GM10847 (cell line): ENCODE results near the gene CSPG5.

Source experiments
- POLR2A ChIP-seq: IDR thresholded peaks from 2 replicates; pipeline ENCODE4 v1.6.1; 2011; ENCODE audit not compliant: insufficient read length; ENCODE audit errors: extremely low read depth

The CSPG5 gene

GRCh38 chr3:47592066-47592795, 13.6 kb upstream of the CSPG5 start:
- no peak for TF ChIP-seq POLR2A

DNA sequence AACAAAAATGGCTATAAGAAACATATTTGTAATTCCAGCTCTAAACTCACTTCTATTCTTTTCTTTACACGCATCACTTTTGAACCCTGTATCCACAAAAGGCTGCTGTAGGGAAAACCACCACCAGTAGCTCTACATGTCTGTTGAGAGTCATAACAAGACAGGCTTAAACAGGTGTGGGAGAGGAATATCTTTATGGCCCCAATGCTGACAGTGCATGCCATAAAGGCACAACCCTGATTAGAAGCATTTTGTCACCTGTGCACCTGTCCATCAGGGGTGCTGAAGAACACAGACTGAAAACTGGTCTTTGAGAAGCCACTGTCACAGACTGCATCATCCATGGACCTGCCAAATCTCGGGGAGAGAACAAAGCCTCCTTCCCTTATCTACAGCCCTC, 11.6 kb upstream of the CSPG5 start:
- no peak for TF ChIP-seq POLR2A

- TF ChIP-seq POLR2A: no peak
Measured at GRCh38 chr3:47588587-47588986, 9.9 kb upstream of the CSPG5 start.

- no peak for TF ChIP-seq POLR2A
Measured at GRCh38 chr3:47588053-47588452, 9.4 kb upstream of the CSPG5 start.

DNA sequence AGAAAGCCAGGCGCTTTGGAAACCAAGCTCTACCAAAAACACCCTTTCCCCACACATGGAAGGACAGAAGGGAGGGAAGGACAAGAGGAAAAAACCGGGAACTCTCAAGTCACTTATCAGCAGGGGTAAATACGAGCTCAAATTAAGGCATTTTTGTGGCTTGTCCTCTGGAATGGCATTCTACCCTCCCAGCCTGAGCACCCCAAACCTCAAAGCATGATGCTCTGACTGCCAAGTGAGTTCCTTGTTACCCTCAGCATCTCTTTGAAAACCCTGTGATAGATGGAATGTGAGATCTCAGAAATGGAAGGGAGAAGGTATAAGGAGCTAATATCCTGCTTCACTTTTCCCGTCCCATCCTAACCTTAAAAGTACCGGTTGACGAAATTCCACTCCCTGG, 8.1 kb upstream of the CSPG5 start:
- no peak for TF ChIP-seq POLR2A

DNA sequence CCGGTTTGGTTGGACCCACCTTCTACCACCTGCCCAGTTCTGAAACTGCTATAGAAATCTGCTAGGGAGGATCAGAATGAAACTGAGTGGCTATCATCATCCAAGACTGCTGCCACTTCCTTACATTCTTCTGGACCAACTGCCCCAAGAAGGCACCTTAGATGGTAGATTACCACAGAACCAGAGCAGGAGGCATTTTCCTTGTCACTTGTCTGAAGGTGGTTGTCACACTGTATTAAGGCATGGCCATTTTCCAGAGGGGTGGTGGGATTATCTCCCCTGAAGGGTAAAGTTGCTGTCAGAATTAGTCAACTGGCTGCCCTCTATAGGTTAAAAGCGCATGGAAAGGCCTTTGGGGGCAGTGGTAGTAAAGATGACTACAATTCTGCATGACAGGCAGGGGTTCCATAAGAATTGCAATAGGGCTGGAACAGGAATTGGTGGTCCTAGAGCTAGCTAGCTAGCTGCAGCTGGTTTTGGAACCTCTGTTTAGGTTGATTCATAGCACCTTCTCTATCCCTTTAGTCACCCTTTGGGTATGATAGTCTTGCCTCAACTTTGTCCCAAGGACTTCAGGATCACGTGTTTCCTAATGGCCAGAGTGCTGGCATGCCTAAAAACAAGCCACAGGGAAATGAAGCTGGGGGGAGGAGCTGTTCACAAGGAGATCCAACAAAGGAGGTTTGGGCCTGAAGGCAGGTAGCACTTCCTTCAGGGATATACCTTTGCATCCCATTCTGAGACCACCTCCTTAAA, 4.8 kb upstream of the CSPG5 start:
- no peak for TF ChIP-seq POLR2A

GRCh38 chr3:47581835-47582234, 3.2 kb upstream of the CSPG5 start:
- TF ChIP-seq POLR2A: no peak

DNA sequence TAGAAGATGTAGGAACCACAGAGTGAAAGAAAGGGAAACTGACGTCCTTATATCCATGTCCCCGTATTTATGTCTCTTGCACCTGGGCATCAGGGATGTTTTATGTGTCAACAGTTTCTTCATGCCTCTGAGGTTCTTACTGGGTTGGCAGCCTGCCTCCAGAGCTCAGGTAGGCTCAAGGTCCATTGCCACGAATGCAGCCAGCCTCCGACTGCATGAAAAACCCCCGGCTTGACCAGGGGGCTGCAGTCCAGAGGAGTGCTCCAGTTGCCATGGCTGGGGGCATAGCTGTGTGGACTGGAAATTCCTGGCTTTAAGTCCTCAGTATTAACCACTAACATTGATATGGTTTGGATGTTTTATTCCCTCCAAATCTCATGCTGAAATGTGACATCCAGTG, 2.8 kb upstream of the CSPG5 start:
- TF ChIP-seq POLR2A: no peak

DNA sequence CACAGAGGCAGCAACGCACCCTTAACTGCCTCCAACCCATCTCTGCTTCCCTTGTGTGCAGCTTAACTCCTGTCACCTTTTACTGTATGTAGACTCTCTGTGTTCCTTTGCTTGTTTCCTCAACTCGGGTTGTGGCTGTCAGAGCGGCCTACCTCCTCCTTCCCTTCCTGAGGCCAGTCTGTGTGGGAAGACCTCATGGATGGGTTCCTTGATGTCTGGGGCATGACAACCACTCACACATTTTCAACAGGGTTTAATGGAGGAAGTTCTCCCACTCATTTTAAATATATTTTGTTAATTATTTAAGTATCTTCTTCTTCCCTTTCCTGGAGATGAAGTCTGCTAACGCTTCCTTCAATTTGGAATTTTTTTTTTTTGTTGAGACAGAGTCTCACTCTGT, 1.8 kb upstream of the CSPG5 start:
- TF ChIP-seq POLR2A: no peak

- TF ChIP-seq POLR2A: no peak
Measured at GRCh38 chr3:47579875-47580274, 1.2 kb upstream of the CSPG5 start.

DNA sequence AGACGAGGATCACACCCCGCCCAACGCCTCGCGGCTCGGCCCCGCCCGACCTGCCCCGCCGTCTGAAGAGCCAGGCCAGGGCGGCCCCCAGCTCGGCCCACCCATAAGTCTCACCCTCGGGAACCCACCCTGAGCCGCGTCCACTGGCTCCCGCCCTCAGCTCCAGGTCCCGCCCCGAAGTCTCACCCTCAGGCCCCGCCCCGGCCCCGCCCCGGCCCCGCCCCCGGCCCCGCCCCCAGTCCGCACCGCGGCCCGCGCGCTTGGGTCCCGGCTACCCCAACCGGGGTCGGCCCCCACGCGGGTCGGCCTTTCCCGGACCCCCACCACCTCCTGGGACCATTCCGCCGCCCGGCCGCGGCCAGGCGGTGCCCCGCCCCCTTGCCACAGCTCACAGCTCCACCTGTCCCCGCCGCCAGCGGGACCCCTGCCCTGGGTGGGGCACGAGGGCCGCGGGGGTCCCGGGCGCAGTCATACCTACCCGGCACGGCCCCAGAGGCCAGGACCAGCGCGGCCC, 489 bp downstream of the CSPG5 start:
- TF ChIP-seq POLR2A: no peak

- no peak for TF ChIP-seq POLR2A
Measured at GRCh38 chr3:47577583-47578118, 1.0 kb downstream of the CSPG5 start.

- no peak for TF ChIP-seq POLR2A
Measured at GRCh38 chr3:47573190-47574172, 5.2 kb downstream of the CSPG5 start.

- no peak for TF ChIP-seq POLR2A
Measured at GRCh38 chr3:47571391-47572175, 7.1 kb downstream of the CSPG5 start.
